ENCODE measurements around the gene SFT2D2.

The SFT2D2 gene

DNA sequence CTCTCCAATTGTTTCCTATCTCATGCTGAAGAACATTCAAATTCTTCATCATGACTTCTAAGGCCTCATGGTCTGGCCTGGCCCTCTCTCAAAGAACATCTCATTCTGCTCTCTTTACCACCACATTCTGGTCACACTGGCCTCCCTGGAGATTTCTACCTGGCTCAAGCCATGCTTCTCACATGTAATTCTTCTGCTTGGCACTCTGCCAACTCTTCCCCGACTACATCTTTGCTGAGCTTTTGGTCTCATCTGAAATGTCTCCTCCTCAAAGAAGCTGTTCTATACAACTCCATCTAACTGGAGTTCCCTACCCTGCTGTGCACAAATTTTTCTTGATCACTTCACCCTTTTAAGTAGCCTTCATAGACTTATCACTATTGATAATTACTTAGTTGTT is 53.4 kb downstream of the SFT2D2 start:
- TF ChIP-seq, protein P1, sequence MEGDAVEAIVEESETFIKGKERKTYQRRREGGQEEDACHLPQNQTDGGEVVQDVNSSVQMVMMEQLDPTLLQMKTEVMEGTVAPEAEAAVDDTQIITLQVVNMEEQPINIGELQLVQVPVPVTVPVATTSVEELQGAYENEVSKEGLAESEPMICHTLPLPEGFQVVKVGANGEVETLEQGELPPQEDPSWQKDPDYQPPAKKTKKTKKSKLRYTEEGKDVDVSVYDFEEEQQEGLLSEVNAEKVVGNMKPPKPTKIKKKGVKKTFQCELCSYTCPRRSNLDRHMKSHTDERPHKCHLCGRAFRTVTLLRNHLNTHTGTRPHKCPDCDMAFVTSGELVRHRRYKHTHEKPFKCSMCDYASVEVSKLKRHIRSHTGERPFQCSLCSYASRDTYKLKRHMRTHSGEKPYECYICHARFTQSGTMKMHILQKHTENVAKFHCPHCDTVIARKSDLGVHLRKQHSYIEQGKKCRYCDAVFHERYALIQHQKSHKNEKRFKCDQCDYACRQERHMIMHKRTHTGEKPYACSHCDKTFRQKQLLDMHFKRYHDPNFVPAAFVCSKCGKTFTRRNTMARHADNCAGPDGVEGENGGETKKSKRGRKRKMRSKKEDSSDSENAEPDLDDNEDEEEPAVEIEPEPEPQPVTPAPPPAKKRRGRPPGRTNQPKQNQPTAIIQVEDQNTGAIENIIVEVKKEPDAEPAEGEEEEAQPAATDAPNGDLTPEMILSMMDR (IDR thresholded peaks at IDR 0.05; ENCODE audit: low read length, missing control alignments) = no peak
- no peak overlapping the region for H3K4me3 ChIP-seq (replicated peaks; ENCODE audit: low read depth, low read length)
- DNase-seq (ENCODE audit: low read depth) = no peak

DNA sequence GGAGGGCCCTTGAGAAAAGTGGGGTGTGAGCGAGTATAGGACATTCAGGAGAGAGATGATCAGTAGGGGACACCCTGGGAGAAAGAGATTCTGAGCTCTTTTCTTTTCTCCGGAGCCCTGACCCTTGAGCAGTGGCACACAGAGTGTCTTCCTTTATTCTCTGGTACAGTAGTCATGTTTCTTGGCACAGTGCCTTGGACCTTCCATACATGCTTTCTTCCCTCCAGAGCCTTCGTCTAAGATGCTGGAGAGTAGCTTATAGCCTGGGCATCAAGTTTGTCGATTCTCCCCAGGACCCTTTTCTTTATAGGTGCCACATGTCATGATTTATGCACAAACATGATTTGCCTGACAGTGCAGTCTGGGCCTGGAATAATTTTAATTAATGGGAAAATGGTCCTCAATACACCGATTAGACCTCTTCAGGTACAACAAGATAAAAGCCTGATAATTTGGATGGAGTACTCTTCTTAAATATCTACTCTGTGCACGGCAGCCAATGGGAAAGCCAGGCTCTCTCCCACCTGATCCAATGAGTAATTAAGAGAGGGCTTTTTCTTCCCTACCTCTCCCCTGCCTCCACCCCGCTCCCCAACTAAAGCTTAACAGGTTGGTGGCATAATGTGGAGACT is 54.6 kb downstream of the SFT2D2 start, which contains the start of gene TBX19:
Gene TBX19, plus strand, starts transcription at position 582 of the 632 bp plus-strand sequence. CDS start 214 bp downstream, outside the sequence.
- DNase-seq (ENCODE audit: low read depth) = no peak
- H3K4me3 ChIP-seq (replicated peaks; ENCODE audit: low read depth, low read length) = no peak within 1 kb of the TSS
- TF ChIP-seq, protein P1 (IDR thresholded peaks at IDR 0.05; ENCODE audit: low read length, missing control alignments) = no peak

DNA sequence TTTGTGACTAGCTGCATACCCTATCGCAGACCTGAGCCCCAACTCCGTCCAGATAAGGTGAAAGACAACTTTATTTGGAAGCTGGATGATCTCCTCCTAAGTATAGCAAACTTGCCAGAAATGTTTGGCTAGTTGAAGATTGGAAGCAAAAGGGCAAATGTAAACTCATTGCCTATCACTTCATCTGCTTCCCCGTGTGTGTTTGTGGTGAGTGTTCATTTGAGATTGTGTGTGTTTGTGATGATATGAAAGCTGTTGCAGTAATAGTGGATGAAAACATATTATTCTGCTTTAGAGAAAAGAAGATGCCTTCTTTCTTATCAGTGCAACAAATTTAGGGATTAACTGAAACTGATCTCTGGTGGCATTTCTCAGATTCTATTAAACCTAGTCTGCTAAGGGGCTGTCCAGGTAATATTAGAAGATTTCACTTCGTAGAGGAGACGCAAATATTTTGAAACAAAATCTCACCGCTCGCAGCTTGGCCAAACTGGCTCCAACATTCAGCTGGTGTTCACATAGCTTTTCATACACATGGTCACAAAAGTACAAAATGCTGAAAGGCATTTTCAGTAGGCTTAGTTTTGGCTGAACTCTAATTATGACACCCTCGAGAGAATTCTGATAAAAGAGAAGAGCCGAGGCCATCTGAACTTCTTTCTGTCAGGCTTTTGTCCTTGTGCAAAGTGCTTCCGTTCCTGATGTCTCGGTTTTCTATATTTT is 56.0 kb downstream of the SFT2D2 start:
- no peak for DNase-seq (ENCODE audit: low read depth)
- TF ChIP-seq, protein P1 (IDR thresholded peaks at IDR 0.05; ENCODE audit: low read length, missing control alignments) = no peak
- no peak overlapping the region for H3K4me3 ChIP-seq (replicated peaks; ENCODE audit: low read depth, low read length)

DNA sequence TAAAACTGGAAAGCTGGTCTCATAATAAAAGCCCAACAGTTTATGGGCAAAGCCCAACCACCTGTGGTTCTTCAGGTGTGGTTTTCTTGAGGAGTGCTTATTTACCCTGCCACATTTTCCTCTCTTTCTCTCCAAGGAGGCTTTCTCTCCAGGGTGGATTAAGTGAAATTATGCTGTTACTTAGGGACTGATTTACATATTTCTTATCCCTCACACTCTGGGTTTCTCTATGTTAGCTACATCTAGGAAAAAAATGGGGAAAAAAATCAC is 59.7 kb downstream of the SFT2D2 start:
- TF ChIP-seq, protein P1 (IDR thresholded peaks at IDR 0.05; ENCODE audit: low read length, missing control alignments) = no peak
- no peak overlapping the region for H3K4me3 ChIP-seq (replicated peaks; ENCODE audit: low read depth, low read length)
- DNase-seq (ENCODE audit: low read depth) = no peak

DNA sequence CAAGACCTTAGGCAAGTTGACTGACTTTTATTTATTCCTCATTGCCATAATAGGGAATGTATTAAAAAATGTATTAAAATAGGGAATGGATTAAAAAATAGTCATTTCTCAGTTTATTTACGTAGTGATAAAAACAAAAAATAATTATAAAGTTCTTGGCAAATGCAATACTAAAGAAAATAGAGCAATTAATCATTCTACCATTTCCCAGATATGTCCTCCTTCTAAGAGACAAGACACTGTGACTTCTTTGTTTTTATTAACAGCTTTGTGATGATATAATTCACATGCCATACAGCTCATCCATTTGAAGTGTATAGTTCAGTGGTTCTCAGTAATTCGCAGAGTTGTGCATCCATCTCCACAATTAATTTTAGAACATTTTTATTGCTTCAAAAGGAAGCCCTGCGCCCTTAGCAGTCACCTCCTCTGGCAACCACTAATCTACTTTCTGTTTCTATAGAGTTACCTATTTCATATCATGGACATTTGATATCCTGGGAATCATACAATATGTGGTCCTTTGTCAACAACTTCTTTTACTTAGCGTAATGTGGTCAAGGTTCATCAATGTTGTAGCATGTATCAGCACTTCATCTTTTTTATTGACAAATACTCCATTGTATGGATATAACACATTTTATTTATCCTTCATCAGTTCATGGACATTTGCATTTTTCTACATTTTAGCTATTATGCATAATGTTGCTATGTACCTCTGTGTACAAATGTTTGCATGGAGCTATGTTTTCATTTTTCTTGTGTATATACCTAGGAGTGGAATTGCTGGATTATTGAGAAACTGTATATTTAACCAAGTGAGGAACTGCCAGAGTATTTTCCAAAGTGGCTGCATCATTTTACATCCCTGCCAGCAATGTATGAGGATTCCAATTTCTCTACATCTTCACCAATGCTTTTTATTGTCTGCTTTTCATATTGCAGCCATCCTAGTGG is 60.4 kb downstream of the SFT2D2 start:
- TF ChIP-seq, protein P1 (IDR thresholded peaks at IDR 0.05; ENCODE audit: low read length, missing control alignments) = no peak
- H3K4me3 ChIP-seq (replicated peaks; ENCODE audit: low read depth, low read length) = no peak overlapping the region
- no peak for DNase-seq (ENCODE audit: low read depth)

DNA sequence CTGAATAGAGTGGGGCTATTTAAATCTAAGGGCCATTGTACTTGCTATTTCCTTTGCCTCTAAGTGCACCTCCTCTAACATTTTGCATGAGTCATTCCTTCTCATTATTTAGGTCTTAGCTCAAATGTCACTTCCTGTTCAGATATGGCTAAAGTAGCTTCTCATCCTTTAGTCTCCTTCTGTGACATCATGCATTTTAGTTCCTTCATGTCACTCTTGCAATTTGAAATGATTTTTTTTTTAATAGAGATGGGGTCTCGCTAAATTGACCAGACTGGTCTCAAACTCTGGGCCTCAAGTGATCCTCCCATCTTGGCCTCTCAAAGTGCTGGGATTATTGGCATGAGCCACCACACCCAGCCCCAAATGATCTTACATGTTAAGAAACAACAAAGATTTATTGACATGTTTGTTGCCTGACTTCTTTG is 61.4 kb downstream of the SFT2D2 start:
- no peak overlapping the region for H3K4me3 ChIP-seq (replicated peaks; ENCODE audit: low read depth, low read length)
- TF ChIP-seq, protein P1 (IDR thresholded peaks at IDR 0.05; ENCODE audit: low read length, missing control alignments) = no peak
- DNase-seq (ENCODE audit: low read depth) = peak; percentile 80

Measured in fibroblast of pulmonary artery (primary cell).